GM19193 (cell line): ENCODE results near the gene ADAMTS1.

Source experiments
- POLR2A ChIP-seq: IDR thresholded peaks from 4 replicates; pipeline ENCODE4 v1.6.1; 2011; ENCODE audit not compliant: insufficient read depth, insufficient read length; ENCODE audit errors: extremely low read depth

The ADAMTS1 gene

GRCh38 chr21:26845066-26845758, at the start of gene ADAMTS1:
Gene ADAMTS1, minus strand, starts transcription at chr21:26845409. Its CDS starts 455 bp downstream, at chr21:26844954.
- no peak for TF ChIP-seq POLR2A

DNA sequence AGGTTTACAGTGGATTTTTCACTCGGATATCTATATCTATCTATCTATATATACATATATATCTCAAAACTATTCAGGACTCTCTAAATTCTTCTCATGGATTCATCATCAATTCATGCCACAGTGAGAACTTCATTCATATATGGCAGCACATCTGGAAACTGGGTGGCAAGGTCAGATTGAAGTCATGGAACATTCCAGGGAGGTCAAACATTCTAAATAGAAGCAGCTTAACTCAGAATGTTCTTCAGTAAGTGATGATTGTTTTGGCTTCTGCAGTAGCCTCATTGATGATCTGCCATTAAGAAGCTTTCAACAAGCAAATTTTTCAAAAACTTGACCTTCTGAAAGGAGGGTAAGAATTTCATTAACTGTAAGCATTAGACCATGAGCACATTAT, 46.9 kb upstream of the ADAMTS1 start:
- TF ChIP-seq POLR2A = no peak

GRCh38 chr21:26888931-26889330, 43.7 kb upstream of the ADAMTS1 start:
- no peak for TF ChIP-seq POLR2A

DNA sequence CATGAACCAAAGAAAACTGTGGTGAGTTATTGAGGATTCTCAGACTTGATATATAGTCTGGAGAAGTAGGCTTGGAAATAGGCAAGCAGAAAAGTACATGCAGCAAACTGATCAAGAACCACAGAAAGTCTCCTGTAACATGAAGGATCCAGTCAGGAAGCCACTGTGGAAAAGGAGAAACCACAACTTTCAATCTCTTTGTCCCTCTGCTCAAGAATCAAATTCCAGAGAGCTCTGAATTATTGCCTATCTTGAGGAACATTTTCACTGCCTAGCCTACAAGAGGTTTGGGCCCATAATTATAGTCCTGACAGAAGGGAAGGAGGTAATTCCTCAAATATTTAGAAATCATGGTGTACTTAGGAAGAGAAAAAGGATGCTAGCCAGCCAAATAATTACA, 43.0 kb upstream of the ADAMTS1 start:
- TF ChIP-seq POLR2A = no peak

DNA sequence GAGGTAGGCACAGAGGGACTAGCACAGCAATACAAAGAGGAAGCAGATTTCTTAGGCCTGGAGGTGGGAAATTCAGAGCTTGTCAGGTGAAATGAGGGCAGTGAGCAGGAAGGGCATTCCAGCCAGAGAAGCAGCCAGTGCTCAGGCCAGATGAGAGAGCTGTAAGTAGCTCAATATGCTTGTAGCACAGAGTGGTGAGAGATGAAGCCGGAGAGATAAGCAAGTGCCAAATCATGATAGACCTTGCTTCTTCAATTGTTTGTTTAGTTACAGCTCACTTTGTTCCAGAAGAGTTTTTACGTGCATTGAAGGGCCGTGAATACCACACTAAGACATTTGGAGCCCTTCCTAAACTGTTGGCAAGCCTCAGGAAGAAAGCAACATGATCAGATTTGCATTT, 42.0 kb upstream of the ADAMTS1 start:
- TF ChIP-seq POLR2A = no peak

- no peak for TF ChIP-seq POLR2A
These were observed 39.2 kb upstream of the ADAMTS1 start for GRCh38 chr21:26884436-26884835.

DNA sequence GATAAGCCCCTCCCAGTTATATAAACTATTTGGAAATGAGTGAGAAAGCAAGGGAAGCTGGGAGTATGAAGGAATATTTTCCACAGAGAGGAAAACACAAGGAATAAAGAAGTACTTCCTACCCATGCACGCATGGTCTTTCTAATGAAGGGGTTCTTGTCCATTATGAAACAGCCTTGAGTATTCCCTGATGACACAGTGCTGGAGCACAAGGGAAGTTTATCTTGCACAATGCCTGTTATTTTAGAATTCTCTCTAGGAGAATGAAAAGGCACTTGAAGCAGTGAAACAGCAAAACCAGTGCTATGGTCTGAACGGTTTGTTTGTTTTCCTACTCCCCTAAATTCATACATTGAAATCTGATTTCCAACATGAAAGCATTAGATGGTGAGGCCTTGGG, 38.6 kb upstream of the ADAMTS1 start:
- no peak for TF ChIP-seq POLR2A

- no peak for TF ChIP-seq POLR2A
These were observed 36.5 kb upstream of the ADAMTS1 start for GRCh38 chr21:26881504-26882228.

DNA sequence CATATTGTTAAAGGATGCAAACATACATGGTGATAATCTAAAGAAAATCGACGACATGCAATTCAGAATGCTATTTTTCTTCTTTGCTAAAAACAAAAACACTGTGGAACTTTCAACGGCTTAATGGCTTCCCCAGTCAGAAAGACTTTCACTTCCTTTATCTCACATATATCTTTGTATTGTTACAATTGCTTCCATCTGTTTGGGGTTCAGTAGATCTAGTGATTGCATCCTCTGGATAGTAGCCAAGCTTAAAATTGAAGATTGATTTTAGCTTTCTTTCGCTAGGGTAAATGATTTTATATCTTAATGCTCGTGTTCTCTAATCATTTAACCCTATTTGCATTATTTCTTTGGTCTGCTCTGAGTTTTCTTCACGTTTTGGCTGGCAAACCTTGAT, 31.8 kb upstream of the ADAMTS1 start:
- TF ChIP-seq POLR2A = no peak

GRCh38 chr21:26874347-26874746, 29.1 kb upstream of the ADAMTS1 start:
- no peak for TF ChIP-seq POLR2A

DNA sequence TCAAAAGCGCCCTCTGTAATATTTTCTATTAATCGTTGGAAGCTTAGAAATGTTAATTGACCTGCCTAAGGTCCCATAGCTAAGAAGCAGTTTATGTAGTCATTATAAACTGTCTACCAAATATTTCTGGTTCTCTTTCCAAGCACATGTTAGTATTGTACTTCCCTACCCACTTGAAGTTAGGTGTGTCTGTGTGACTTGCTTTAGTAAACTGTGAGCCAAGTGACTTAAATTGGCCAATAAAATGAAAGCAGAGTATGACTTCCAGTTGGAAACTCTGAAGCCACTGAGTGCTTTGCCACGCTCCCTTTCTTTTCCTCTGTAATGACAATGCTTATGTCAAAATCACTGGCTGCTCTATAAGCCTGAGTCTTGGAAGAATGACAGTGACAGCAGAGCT, 20.6 kb upstream of the ADAMTS1 start:
- no peak for TF ChIP-seq POLR2A

GRCh38 chr21:26852423-26852822, 7.2 kb upstream of the ADAMTS1 start:
- no peak for TF ChIP-seq POLR2A

- TF ChIP-seq POLR2A = no peak
These were observed 6.1 kb upstream of the ADAMTS1 start for GRCh38 chr21:26851109-26851944.

DNA sequence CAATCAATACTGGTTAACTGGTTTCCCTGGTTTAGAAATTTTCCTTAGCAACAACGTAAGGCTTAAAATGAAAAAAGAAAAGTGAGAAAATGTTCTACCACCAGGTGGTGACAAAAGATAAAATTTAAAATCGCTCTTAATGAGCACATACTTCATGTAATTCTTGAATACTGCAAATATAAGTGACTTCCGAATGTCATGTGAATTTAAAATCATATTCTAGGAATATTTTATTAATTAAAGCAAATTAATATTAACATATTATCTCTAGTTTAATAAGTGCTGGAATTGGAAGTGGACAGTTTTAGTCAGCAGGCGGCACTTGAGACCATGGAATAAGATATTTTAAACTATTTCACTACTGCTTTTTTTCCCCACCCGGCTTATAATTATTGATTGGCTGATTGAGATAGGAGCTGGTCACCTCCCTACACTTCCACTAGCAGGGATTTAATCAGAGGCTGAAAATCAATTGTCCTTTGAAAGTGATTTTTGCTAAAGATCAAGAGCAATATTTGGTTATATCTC, 5.0 kb upstream of the ADAMTS1 start:
- TF ChIP-seq POLR2A = no peak

DNA sequence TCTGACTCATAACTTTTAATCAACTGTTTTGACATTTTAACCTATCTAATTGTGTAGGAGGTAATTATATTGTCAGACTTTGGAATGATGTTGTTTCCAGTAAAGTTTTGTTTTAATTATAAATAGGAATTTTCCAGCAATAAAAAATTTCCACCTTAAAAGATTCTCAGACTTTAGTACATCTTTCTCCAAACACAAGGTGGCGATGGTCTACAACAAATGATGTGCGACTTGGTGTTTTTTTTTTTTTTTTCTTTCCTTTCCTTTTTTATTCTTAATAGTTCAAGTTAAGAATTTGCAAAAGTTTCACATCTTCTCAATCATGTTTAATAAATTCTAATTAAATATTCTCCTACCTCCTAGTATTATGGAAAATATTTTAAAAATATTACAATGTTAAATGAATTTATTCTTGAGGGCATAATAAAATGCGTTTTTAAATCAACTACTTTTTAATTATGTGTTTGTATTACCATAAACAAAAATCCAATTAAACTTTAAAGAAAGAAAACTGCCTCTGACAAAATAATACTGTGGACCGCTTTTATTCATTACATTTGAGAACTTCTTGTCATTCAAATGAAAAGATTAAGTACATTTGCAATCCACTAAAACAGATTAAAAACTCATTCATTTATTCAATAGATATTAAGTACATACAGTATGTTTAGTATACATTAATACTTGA, 4.4 kb upstream of the ADAMTS1 start:
- no peak for TF ChIP-seq POLR2A
